Stimulated activated effector memory CD8-positive, alpha-beta T cell treated with anti-CD3 and anti-CD28 coated beads, Interleukin-12 subunit alpha, Interleukin-12 subunit beta, amount 100 ng/mL, for 72 hours (primary cell): ENCODE results near the gene C16orf96.
A peak's percentile ranks its signal among the peaks of the same experiment; 100 is the strongest.

Source experiments
- ATAC-seq: fragments of 150-1000 bp; cut with Tn5 transposase; 2 replicates; pipeline ENCODE4 v1.10.0; 2021
- DNase-seq, 2 donors: peaks; one replicate each; pipeline ENCODE4 v3.0.0; 2021 to 2022; ENCODE audit warnings: low spot score in 2 of 2
- H3K27ac Mint-ChIP-seq: one replicate; pipeline ENCODE4 v1.8.0; 2022; ENCODE audit warnings: mild to moderate bottlenecking, mixed read lengths
- H3K36me3 Mint-ChIP-seq: one replicate; pipeline ENCODE4 v1.8.0; 2022; ENCODE audit warnings: mild to moderate bottlenecking, mixed read lengths
- H3K4me1 Mint-ChIP-seq: one replicate; pipeline ENCODE4 v1.8.0; 2022; ENCODE audit warnings: mixed read lengths
- H3K4me3 Mint-ChIP-seq: one replicate; pipeline ENCODE4 v1.8.0; 2022; ENCODE audit warnings: mild to moderate bottlenecking, mixed read lengths
- H3K9me3 Mint-ChIP-seq: one replicate; pipeline ENCODE4 v1.8.0; 2022; ENCODE audit warnings: mixed read lengths

C16orf96 gene

DNA sequence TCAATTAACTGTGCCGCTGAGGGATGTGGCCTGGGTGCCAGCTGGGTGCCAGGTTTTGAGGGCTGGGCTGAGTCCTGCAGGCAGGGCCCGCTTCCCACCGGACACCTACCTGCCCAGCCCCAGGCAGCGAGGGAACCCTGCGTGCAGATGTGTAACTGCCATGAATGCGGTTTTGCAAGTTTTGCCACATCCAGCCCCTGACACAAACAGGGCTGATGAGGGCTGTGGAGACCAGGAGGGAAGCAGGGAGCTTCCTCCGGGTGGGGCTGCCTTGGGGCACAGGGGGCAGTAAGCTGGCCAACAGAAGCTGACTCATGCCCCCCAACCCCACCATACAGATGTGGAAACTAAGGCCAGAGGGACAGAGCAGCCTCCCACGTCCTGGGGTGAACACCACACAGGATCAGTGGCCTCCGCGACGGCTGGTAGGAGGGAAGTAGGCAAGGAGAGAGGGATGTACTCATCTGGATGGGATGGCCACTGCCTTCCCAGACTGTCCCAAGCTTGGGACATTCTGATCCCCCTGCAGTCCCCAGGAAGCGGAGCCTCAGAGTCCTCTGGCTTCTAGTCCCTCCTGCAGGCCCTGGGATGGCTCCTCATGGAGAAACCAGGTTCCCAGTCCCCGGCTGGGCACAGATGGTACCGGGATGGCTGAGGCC, 57.0 kb downstream of the C16orf96 start:
- no peak for ATAC-seq
- H3K4me1 Mint-ChIP-seq, result peaks cover 33% of the 10 kb centered on the region
- no peaks in the 10 kb centered on the region for H3K9me3 Mint-ChIP-seq
- DNase-seq, result no peak
- peak overlapping the region; percentile 88 for H3K4me3 Mint-ChIP-seq
- H3K36me3 Mint-ChIP-seq, result peaks cover 18% of the 10 kb centered on the region
- no peak overlapping the region for H3K27ac Mint-ChIP-seq

DNA sequence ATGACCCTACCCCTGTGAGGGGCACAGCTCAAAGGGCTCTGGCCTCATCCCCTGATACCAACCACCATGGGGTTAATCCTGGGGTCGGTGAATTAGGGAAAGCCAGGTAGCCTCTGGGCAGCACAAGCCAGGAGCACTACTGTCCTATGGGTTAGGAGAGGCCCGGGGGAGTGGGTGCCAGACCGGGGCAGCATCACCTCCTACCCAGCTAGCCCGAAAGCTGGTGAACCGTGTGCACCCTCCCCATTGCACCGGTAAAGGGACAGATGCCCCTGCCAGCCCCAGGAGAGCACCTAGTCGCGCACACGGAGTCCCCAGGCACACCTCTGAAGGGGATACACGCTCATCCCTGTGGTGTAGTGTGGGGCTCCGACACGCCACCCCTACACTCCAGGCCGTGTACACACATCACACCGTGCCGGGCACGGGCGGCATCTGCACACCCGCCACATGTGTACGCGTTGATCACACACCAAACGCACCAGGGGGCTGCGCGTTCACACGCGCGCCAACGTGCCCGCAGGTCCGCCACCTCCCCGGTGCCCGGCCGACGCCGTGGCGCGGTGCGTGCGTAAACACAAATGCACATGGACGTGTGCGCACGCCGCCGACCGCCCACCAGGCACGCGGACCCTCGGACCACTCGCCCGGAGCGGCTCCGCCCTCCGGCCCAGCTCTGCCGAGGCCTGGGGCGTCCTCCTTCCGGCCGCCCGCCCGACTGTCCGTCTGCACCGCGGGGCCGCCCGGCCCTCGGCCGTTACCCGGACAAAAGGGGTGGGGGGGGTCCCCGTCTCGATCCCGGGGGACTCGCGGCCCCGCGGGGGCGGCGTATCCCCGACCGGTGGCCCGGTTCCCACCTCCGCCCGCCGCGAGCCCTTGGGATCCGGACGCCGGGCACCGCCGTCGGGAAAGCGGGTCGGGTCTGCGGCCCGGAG, 57.8 kb downstream of the C16orf96 start:
- H3K27ac Mint-ChIP-seq, result peak overlapping the region; percentile 98
- H3K36me3 Mint-ChIP-seq, result peaks cover 12% of the 10 kb centered on the region
- DNase-seq (peak; percentile 25 to 68), ATAC-seq (no peak)
- H3K4me3 Mint-ChIP-seq, result peak overlapping the region; percentile 88
- peaks cover 33% of the 10 kb centered on the region for H3K4me1 Mint-ChIP-seq
- no peaks in the 10 kb centered on the region for H3K9me3 Mint-ChIP-seq

DNA sequence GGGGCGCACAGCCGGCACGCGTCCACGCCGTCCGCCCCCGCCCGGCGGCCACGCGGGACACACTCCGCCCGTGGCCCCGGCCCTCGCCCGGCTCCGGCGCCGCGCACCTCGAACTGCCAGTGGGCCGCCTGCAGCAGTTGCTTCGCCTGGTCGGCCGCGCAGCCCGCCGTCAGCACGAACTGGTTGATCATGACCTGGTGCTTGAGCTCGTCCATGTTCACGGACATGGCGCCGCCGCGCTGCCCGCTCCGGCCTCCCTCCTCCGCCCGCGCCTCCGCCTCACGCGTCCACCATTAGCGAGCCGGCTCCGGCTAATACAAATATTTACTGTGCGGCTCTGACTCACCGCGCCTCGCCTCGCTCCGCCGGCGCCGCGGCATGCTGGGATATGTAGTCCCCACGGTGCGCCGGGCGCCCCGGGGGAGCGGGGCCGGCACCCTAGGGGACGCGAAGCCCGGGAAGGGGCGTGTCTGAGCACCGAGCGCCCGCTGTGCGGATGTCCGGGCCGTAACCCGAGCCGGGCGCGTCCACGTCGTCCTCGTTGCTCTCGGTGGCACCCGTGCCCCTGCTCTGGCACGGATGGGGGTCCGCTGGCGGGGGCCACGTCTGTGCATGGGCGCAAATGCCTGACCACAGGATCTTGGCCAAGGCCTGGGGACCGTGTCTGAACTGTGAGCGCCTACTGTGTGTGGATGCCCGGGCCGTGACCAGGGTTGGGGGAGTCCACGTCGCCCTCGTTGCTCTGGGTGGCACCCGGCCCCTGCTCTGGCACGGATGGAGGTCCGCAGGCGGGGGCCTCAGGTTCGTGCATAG, 58.6 kb downstream of the C16orf96 start, which contains the start of gene UBALD1:
TSS of gene UBALD1 (minus strand) at position 318 of the 813 bp plus-strand sequence. CDS start at position 227, 91 bp downstream.
- peaks cover 33% of the 10 kb centered on the region for H3K4me1 Mint-ChIP-seq
- H3K9me3 Mint-ChIP-seq, result no peaks in the 10 kb centered on the region

DNA sequence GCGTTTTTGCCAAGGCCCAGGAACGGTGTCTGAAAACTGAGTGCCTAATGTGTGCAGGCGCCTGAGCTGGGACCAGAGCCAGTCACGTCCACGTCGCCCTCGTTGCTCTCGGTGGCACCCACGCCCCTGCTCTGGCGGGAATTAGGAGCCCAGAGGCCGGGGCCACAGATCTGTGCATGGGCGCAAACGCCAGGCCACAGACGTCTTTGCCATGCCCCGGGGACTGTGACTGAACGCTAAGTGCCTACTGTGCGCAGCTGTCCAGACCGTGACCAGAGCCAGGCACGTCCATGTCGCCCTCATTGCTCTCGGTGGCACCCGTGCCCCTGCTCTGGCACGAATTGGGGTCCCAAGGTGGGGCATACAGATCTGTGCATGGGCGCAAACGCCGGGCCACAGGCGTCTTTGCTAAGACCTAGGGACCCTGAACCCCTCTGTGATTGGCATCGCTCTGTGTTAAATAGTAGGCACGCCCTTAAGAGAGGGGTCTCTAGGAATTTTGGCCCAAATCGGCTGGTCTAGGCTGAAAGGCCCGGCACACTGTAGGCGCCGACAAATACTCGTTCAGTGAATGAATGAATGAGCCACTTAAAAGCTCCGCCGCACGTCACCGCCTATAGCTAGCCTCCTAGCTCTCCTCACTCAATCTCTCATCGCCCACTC, 59.4 kb downstream of the C16orf96 start:
- H3K27ac Mint-ChIP-seq, result peak overlapping the region; percentile 98
- H3K4me3 Mint-ChIP-seq, result peak overlapping the region; percentile 88
- H3K9me3 Mint-ChIP-seq, result no peaks in the 10 kb centered on the region
- DNase-seq, result peak; percentile 26 to 58
- no peak for ATAC-seq
- H3K4me1 Mint-ChIP-seq, result peaks cover 33% of the 10 kb centered on the region
- H3K36me3 Mint-ChIP-seq, result peaks cover 12% of the 10 kb centered on the region

More for the DNA sequence above, 58.6 kb downstream of the C16orf96 start, which contains the start of gene UBALD1:
- ATAC-seq (peak; percentile 75), DNase-seq (peak; percentile 69 to 89)
- Mint-ChIP-seq H3K36me3 (peaks cover 12% of the 10 kb centered on the region), H3K27ac (peak within 1 kb of the TSS; percentile 98), H3K4me3 (peak within 1 kb of the TSS; percentile 88)

DNA sequence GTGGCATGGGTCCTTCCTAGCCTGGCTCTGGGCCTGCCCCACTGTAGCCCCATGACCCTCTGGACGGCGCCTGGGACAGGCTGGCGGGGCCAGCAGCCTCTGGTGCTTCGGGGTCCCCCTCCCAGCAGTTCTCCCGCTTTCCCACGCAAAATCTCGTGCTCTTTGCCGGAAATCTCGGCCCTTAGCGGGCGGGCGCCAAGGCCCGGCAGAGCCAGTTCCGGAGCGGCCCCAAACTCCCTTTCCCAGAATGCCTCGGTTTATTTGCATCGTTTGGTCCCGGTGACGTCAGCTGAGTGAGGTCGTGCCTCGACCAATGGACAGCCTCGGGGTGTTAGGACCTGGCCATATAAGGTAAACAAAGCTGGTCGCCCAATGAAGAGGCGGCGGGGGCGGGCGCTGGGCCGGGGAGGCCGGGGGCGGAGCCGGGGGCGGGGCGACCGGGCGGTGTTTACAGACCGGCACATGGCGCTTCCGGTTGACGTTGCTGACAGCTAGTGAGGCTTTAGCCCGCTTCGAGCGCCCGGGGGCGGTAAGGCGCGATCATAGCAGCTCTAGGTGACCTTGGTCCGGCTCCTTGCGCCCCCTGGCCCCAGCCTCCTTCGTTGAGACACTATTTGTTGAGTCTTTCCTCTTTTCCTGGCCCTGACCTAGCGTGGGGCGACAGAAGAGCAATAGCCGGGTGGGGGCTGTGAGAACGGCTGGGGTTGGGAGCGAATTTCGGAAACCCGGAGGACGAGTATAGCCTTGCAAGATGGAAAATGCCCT, 60.1 kb downstream of the C16orf96 start:
- peak; percentile 91 to 98 for DNase-seq
- Mint-ChIP-seq H3K9me3 (no peaks in the 10 kb centered on the region), H3K4me3 (peak overlapping the region; percentile 88), H3K27ac (peak overlapping the region; percentile 98), H3K4me1 (peaks cover 29% of the 10 kb centered on the region), H3K36me3 (peaks cover 9% of the 10 kb centered on the region)
- ATAC-seq, result peak; percentile 90

DNA sequence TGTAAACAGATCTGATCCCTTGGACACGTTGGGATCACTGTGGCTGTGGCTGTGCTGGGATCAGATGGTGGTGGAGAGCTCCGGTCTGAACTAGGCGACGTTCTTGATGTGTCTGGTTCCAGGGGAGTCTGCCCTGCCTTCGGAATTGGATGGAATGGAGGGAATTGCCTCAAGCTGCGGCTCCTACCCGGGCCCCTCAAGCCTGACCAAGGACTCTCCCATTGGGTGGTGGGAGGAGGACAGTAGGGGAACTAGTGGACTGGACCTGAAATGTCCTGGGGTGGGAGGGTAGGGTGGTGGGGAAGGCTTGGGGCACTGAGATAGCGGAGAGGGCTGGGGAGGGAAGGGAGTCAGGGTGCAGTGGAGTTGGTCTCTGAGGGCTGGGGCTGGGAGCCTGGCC, 61.7 kb downstream of the C16orf96 start:
- no peak for ATAC-seq
- no peak overlapping the region for H3K4me3 Mint-ChIP-seq
- no peak overlapping the region for H3K27ac Mint-ChIP-seq

DNA sequence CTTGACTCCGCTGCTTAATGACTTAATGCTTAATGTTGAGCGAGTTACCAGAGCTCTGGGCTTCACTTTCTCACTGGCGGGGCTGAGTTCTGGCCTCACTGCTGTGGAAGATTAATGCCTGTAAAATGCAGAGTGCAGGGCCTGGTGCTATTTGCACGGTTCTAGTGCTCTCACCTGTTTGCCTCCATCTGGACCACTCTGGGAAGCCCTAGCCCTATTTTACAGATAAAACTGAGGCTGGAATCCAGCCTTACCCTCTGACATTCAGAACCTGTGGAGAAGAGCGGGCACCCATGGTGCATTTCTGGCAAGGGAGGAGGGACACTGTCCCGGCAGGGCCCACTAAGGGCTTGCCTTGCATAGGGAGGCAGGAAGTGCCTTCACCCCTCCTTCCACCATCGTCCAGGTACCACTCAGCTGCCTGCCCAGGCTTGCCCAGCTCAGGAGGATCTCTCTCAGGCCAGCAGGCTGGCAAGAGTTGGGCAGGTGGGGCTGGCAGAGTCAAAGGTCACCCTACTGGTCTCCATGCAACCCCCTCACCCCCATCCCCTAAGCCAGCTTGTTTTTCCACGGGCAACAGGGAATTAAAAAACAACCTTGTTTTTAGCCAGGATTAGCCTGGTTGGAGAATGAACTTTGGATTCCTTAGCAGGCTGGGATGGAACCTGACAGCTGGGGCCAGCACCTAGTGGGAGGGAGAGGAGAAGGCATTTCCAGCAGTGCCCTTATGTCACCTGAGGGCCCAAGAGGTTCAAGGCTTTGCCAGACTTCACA, 62.7 kb downstream of the C16orf96 start:
- no peak for DNase-seq
- no peak overlapping the region for H3K4me3 Mint-ChIP-seq
- ATAC-seq, result no peak
- no peaks in the 10 kb centered on the region for H3K9me3 Mint-ChIP-seq
- no peak overlapping the region for H3K27ac Mint-ChIP-seq
- peaks cover 6% of the 10 kb centered on the region for H3K36me3 Mint-ChIP-seq
- peaks cover 27% of the 10 kb centered on the region for H3K4me1 Mint-ChIP-seq

More for the DNA sequence above, 61.7 kb downstream of the C16orf96 start:
- Mint-ChIP-seq H3K4me1 (peaks cover 26% of the 10 kb centered on the region), H3K36me3 (peaks cover 6% of the 10 kb centered on the region), H3K9me3 (no peaks in the 10 kb centered on the region)
- no peak for DNase-seq

DNA sequence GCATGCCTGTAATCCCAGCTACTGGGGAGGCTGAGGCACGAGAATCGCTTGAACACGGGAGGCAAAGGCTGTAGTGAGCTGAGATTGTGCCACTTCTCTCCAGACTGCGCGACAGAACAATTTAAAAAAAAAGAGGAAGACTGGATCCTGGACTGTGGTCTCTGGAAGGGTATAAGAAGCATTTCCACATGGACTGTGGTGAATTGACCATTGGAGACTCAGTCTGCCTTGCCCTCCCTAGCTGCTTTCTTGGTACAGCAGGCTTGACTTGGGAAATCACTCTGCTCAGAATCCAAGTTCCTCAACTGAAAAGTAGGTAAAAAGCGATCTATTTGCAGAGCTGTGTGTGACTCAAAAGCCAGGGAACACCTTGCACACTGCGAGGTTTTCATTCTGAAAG, 67.5 kb downstream of the C16orf96 start:
- Mint-ChIP-seq H3K36me3 (peaks cover 27% of the 10 kb centered on the region), H3K9me3 (no peaks in the 10 kb centered on the region), H3K4me1 (peaks cover 26% of the 10 kb centered on the region), H3K27ac (peak overlapping the region; percentile 37), H3K4me3 (peak overlapping the region; percentile 98)
- ATAC-seq (no peak), DNase-seq (no peak)

DNA sequence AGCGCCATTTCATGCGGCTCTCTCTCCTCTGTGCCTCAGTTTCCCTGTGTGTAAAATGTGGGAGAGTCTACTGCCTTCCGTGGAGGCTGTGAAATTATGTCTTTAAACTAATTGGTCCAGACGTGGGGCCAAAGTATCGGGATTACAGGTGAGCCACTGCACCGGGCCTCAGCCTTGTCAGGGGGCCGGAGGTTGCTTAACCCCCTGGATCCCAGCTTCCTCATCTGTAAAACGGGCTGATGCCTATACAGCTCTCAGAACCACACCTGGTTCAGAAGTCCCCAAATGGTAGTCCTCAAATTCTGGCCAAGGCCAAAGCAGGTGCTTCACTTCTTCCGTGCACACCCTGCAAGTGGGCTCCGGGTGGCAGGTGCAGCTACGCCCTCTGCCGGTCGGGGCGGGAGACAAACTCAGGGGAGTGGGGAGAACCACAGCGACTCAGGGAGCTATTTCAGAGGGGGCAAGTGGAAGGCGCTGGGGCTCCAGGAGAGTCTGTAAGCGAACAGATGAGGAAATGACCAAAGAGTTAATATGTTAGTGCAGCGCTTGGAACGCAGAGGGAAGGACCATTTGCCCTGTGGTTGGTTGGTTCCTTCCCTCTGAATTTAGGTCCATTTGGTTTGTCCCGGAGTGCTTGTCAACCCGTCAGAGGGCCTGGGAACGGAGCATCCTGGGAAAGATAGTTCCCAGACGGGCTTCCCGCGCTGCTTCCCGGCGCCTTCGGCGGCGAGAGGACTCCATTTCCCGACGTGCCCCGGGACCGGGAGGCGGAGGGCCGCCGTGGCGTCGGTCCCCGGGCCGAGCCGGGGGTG, 68.1 kb downstream of the C16orf96 start, which contains the start of gene MGRN1:
TSS of gene MGRN1 (plus strand) at position 812 of the 812 bp plus-strand sequence. CDS start 135 bp downstream, outside the sequence.
- peak within 1 kb of the TSS; percentile 98 for H3K4me3 Mint-ChIP-seq
- peaks cover 33% of the 10 kb centered on the region for H3K36me3 Mint-ChIP-seq

DNA sequence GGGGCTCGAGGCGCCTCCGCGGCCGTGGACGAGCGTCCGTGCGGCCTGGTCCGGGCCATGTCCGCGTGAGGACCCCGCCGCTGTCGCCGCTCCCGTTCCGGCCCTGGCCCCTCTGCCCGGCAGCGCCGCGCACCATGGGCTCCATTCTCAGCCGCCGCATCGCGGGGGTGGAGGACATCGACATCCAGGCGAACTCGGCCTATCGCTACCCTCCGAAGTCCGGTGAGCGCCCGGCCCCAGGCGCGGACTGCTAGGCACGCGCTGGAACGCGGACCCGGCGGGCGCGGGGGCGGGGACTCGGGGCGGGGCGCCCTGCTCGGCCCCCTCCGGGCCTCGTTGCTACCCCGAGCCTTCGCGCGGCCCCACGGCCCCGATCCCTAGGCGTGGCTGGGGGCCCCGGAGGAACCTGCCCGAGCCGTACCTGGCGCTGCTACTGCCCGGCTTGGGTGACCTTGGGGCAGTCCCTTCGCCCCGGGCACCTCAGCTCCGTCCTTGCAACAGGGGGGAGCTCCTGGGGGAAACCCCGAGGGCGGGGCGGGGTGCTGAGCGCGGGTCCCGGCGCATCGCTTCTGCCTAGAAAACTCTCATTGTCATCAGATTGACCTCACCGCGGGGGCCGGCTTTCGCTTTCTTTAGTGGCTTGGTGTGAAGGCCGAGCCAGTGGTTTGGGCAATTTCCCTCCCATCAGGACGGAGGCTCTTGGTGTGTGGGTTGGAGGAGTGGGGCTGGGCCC, 68.9 kb downstream of the C16orf96 start:
- Mint-ChIP-seq H3K4me1 (peaks cover 26% of the 10 kb centered on the region), H3K27ac (peak overlapping the region; percentile 99), H3K36me3 (peaks cover 39% of the 10 kb centered on the region), H3K4me3 (peak overlapping the region; percentile 98), H3K9me3 (no peaks in the 10 kb centered on the region)
- DNase-seq (peak; percentile 74 to 93), ATAC-seq (peak; percentile 73)

More for the DNA sequence above, 68.1 kb downstream of the C16orf96 start, which contains the start of gene MGRN1:
- H3K4me1 Mint-ChIP-seq, result peaks cover 26% of the 10 kb centered on the region
- H3K9me3 Mint-ChIP-seq, result no peaks in the 10 kb centered on the region
- DNase-seq (peak; percentile 88 to 95), ATAC-seq (peak; percentile 83)
- peak within 1 kb of the TSS; percentile 99 for H3K27ac Mint-ChIP-seq

DNA sequence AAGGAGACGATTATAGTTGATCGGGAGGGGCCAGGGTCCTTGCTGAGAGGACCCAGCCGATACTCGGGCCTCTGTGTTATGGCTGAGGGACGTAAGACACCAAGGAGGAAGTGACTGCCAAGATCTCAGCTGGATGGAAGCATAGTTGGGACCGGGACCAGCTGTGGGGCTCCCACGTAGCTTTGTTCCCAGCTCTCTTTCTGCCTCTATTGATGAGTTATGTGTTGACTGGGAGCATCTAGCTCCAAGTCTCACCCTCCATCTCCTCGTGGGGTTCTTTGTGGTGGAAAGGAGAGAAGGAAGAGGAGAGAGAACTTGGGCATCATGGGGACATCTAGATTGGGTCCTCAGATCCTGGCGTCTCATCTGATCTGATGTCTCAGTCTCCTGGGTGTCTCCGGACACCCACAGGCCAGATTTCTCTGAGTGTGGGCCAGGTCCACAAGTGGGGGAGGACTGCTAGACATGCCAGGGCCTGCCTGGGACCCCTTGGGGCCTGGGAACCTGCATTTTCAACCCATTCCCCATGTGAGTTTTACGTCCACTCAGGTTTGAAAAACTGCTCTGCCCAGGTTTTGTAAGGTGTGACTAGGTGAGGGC, 69.5 kb downstream of the C16orf96 start:
- Mint-ChIP-seq H3K4me1 (peaks cover 26% of the 10 kb centered on the region), H3K9me3 (no peaks in the 10 kb centered on the region), H3K36me3 (peaks cover 39% of the 10 kb centered on the region), H3K4me3 (peak overlapping the region; percentile 98), H3K27ac (peak overlapping the region; percentile 97)
- ATAC-seq, result no peak
- DNase-seq, result no peak

DNA sequence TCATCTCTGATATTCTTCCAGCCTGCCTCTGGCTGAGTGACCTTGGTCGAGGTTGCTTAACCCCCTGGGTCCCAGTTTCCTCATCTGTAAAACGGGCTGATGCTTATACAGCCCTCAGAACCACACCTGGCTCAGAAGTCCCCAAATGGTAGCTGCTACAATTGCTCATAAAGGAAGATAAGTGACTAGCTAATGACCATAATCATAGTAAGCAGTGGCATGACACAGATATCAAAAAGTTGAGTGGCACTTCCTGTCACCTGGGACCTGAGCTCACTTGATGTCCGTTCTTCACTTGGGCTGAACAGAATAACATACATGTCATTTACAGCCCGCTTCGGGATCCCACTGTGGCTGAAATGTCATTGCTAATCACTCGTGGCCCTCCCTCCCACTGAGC, 70.3 kb downstream of the C16orf96 start:
- peaks cover 26% of the 10 kb centered on the region for H3K4me1 Mint-ChIP-seq
- peak overlapping the region; percentile 97 for H3K27ac Mint-ChIP-seq
- DNase-seq, result no peak
- peaks cover 39% of the 10 kb centered on the region for H3K36me3 Mint-ChIP-seq
- peak overlapping the region; percentile 98 for H3K4me3 Mint-ChIP-seq
- H3K9me3 Mint-ChIP-seq, result no peaks in the 10 kb centered on the region
- ATAC-seq, result no peak
